Aorta (tissue), 5 donors: ENCODE results near the gene ORAI2. TPM values are rescaled to one million over a fixed set of nuclear protein-coding genes. Genes with fewer than 3 reads are reported as not detected.
"Not testable (repeated sequence)": the region's sequence is repeated elsewhere in the genome, so short reads cannot be mapped to it uniquely, and the experiment has no call there.

ENCODE experiments used
- ATAC-seq: fragments of 200-7000 bp; cut with Tn5 transposase; one replicate; pipeline ENCODE4 v1.9.1; 2022; ENCODE audit warnings: moderate library complexity; ENCODE audit not compliant: low FRiP score
- DNase-seq, 2 donors: peaks; one replicate each; pipeline ENCODE4 v3.0.0-alpha.2; 2020
- H3K27ac ChIP-seq, 2 donors: one replicate each; pipeline ENCODE4 v1.5.1; 2013; ENCODE audit warnings: low read length in 2 of 2, mild to moderate bottlenecking in 2 of 2, moderate library complexity in 2 of 2, control low read depth in 1 of 2, inconsistent platforms in 1 of 2, low read depth in 1 of 2
- H3K27me3 ChIP-seq, 2 donors: one replicate each; pipeline ENCODE4 v1.6.1; 2013; ENCODE audit warnings: control low read depth in 1 of 2, low read length in 1 of 2, mild to moderate bottlenecking in 1 of 2, moderate library complexity in 1 of 2; ENCODE audit not compliant: insufficient read depth in 2 of 2, control insufficient read depth in 1 of 2
- H3K36me3 ChIP-seq, 2 donors: one replicate each; pipeline ENCODE4 v1.6.1; 2013; ENCODE audit warnings: control low read depth in 1 of 2, low read length in 1 of 2, mild to moderate bottlenecking in 1 of 2; ENCODE audit not compliant: insufficient read depth in 2 of 2, control insufficient read depth in 1 of 2
- H3K4me1 ChIP-seq, 2 donors: one replicate each; pipeline ENCODE4 v1.6.1; 2013; ENCODE audit warnings: low read length in 2 of 2, control low read depth in 1 of 2, mild to moderate bottlenecking in 1 of 2, moderate library complexity in 1 of 2; ENCODE audit not compliant: insufficient read depth in 2 of 2, control insufficient read depth in 1 of 2
- H3K4me3 ChIP-seq, 2 donors: one replicate each; pipeline ENCODE4 v1.5.1; 2013; ENCODE audit warnings: low read length in 2 of 2, control low read depth in 1 of 2, mild to moderate bottlenecking in 1 of 2
- H3K9me3 ChIP-seq: one replicate; pipeline ENCODE4 v1.6.1; 2013; ENCODE audit warnings: mild to moderate bottlenecking, low read length; ENCODE audit not compliant: control insufficient read depth
- WGBS, 2 donors: extraction: QIAGEN DNeasy Blood & Tissue Kit; methylation state at CpG; one replicate each; pipeline ENCODE4 v1.1.7; 2013; 5-methylcytosine and 5-hydroxymethylcytosine counted together
- intact Hi-C, 2 donors: fragments of 100-400 bp; cut with DNase I; formaldehyde crosslinking; loops; one replicate each; pipeline versions ENCODE4 v1.14.2 to v1.15.0; 2022
- polyA plus RNA-seq, 2 donors: library from polyadenylated mRNA; stranded (reverse); fragments of 200-250 nt; gene quantifications; one replicate each; pipeline ENCODE4 v1.2.3, GENCODE V29; 2013
- total RNA-seq, 2 donors: library from RNA; stranded (reverse); fragmentation: NEBNext Ultra II Directional; extraction: Animal tissue kit (Norgen Biotek cat#: 25700); gene quantifications; one replicate each; pipeline ENCODE4 v1.2.1, GENCODE V29; 2021
- donor health status: healthy with polysubstance abuse.
- donor health status: Bipolar disorder and iron deficiency.
- donor health status: DM: no; HTN: no; CAD: no.
- donor health status: DM: no; HTN: no; CAD: no.
- donor health status: DM: yes; HTN: yes; CAD: no.

The ORAI2 gene
- total and polyA plus RNA-seq, 4 donors: 3.1 to 25.5 (median 12.6) TPM

- 96 to 97% methylated on average over 15 of the region's 15 CpGs for WGBS, 2 donors
- ATAC-seq (no peak), DNase-seq (no peak)
- Histone ChIP-seq H3K9me3 (no peaks in the 10 kb centered on the region), H3K4me1 (no peaks in the 10 kb centered on the region), H3K27me3 (no peaks in the 10 kb centered on the region), H3K36me3 (no peaks in the 10 kb centered on the region), H3K4me3 (no peak overlapping the region), H3K27ac (no peak overlapping the region)
- intact Hi-C loops: no loop called here
Observed at GRCh38 chr7:102449136-102449535, 15.8 kb downstream of the ORAI2 start.

DNA sequence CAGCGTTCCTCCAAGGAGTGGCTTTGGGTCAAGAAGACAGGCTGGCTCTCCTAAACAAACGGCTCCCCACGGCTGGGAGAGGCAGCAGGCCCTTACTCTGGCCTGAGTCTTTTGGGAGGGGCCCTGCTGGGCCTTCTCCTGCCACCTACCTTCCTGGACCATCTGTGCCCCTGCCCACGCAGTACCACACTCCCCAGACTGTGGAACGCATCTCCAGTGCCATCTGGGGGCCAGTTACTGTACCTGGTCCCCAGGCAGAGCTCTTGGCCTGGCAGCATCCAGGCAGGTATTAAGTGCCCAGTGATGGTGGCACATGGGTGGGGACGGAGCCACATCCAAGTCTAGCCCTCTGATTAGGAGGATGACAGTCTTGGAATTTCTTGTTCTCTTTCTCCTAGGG is 16.9 kb downstream of the ORAI2 start:
- ATAC-seq (no peak), DNase-seq (no peak)
- H3K4me1 ChIP-seq: no peaks in the 10 kb centered on the region
- no peak overlapping the region for H3K27ac ChIP-seq
- H3K27me3 ChIP-seq: no peaks in the 10 kb centered on the region
- no peaks in the 10 kb centered on the region for H3K9me3 ChIP-seq
- H3K4me3 ChIP-seq: no peak overlapping the region
- H3K36me3 ChIP-seq: no peaks in the 10 kb centered on the region
- intact Hi-C loops: no loop called here
- WGBS, 2 donors: 78 to 79% methylated on average over 6 of the region's 6 CpGs

DNA sequence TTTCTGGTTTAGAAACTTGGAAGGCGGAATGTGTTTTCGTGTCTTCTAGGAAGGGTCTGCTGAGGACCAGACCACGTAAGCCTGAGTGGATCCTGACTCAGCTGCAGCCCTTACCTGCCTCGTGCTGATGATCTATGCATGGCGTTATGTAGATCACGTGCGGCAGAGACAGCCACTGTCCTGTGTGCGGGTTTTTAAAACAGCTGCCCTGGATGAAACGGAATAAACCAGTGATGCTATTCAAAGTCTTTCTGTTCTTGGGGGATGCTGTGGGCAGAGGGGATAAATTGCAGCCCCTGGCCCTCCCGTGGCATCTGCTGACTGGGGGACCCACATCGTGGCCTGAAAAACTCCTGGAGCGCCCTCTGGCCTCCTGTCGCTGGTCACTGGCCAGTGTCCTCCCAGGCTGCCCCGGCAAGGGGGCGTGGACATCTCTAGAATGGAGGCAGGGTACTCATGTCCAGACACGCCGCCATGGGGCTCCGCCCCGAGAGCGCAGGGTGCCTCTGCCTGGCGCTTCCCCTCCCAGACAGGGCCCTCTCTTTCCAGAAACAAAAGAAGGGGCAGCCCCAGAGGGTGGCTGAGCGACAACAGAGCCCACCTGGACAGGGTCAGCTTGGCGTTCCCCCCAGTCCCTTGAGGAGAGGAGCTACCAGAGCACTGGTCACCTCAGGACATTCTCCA is 18.1 kb downstream of the ORAI2 start:
- ATAC-seq (no peak), DNase-seq (no peak)
- no peak overlapping the region for H3K27ac ChIP-seq
- H3K36me3 ChIP-seq: no peaks in the 10 kb centered on the region
- WGBS, 2 donors: 56 to 64% methylated on average over 23 of the region's 23 CpGs
- no peaks in the 10 kb centered on the region for H3K9me3 ChIP-seq
- intact Hi-C loops: no loop called here
- no peaks in the 10 kb centered on the region for H3K27me3 ChIP-seq
- no peak overlapping the region for H3K4me3 ChIP-seq
- H3K4me1 ChIP-seq: no peaks in the 10 kb centered on the region

GRCh38 chr7:102452451-102452850 is 19.1 kb downstream of the ORAI2 start:
- no peak overlapping the region for H3K27ac ChIP-seq
- WGBS, 2 donors: 88 to 96% methylated on average over 6 of the region's 6 CpGs
- peaks cover 0 to 5% of the 10 kb centered on the region in 2 donors for H3K36me3 ChIP-seq
- intact Hi-C loops: no loop called here
- H3K27me3 ChIP-seq: no peaks in the 10 kb centered on the region
- H3K4me1 ChIP-seq: no peaks in the 10 kb centered on the region
- H3K4me3 ChIP-seq: no peak overlapping the region
- DNase-seq (no peak), ATAC-seq (no peak)
- H3K9me3 ChIP-seq: no peaks in the 10 kb centered on the region

DNA sequence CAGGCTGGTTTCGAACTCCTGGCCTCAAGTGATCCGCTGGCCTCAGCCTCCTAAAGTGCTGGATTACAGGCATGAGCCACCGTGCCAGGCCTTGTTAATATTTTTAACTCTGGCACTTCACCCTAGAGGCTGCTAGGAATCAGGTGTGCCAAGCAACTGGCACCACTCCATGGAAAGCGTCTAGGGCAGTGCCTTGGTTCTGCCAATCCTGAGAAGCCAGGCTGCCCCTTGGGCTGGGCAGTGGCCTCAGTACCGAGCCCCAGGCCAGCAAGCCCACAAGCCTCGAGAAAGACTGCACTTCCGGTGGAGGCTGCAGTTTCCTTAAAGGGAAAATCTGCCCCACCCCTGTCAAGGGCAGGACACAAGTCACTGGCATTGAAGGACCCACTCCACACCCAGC is 19.9 kb downstream of the ORAI2 start:
- 18 to 21% methylated on average over 7 of the region's 7 CpGs for WGBS, 2 donors
- intact Hi-C loops: no loop called here
- H3K27me3 ChIP-seq: no peaks in the 10 kb centered on the region
- H3K4me1 ChIP-seq: no peaks in the 10 kb centered on the region
- H3K36me3 ChIP-seq: peaks cover 0 to 5% of the 10 kb centered on the region in 2 donors
- ATAC-seq: no peak
- no peak for DNase-seq
- H3K4me3 ChIP-seq: no peak overlapping the region
- no peak overlapping the region for H3K27ac ChIP-seq
- no peaks in the 10 kb centered on the region for H3K9me3 ChIP-seq

DNA sequence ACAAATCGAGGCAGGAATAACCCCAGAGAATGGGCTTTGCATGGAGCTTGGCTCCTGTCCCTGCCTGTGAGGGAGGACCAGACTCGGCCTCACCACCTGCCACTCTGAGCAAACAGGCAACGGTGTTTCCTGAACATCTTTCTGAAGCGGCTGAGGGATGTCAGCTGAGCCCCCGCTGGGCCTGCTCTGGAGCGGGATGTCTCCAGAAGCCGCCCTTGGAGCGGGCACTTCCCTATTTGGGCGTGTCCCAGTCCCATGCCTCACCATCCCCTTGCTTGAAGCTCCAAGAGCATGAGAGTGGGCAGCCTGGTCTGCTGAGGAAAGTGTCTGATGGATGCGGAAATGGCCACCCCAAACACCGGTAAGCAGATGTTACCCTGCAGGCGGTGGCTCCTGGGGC is 21.1 kb downstream of the ORAI2 start:
- ATAC-seq: no peak
- no peak overlapping the region for H3K4me3 ChIP-seq
- H3K36me3 ChIP-seq: peaks cover 0 to 5% of the 10 kb centered on the region in 2 donors
- 68 to 69% methylated on average over 12 of the region's 12 CpGs for WGBS, 2 donors
- no peak overlapping the region for H3K27ac ChIP-seq
- H3K9me3 ChIP-seq: no peaks in the 10 kb centered on the region
- no peaks in the 10 kb centered on the region for H3K27me3 ChIP-seq
- H3K4me1 ChIP-seq: no peaks in the 10 kb centered on the region
- DNase-seq: no peak
- intact Hi-C loops: no loop called here

GRCh38 chr7:102454932-102455331 is 21.6 kb downstream of the ORAI2 start:
- DNase-seq, H3K36me3 ChIP-seq, intact Hi-C loops, H3K27ac ChIP-seq, H3K27me3 ChIP-seq, H3K4me3 ChIP-seq, H3K9me3 ChIP-seq, H3K4me1 ChIP-seq, ATAC-seq: not testable (repeated sequence)
- 91 to 93% methylated on average over 10 of the region's 10 CpGs for WGBS, 2 donors

GRCh38 chr7:102455596-102455995 is 22.2 kb downstream of the ORAI2 start:
- DNase-seq: no peak
- WGBS, 2 donors: 85 to 88% methylated on average over 11 of the region's 11 CpGs

GRCh38 chr7:102456327-102456726 is 23.0 kb downstream of the ORAI2 start:
- Histone ChIP-seq H3K4me1 (no peaks in the 10 kb centered on the region), H3K36me3 (peaks cover 0 to 5% of the 10 kb centered on the region in 2 donors), H3K9me3 (no peaks in the 10 kb centered on the region)

More at GRCh38 chr7:102455596-102455995, 22.2 kb downstream of the ORAI2 start:
- Histone ChIP-seq H3K27me3 (no peaks in the 10 kb centered on the region), H3K36me3 (peaks cover 0 to 5% of the 10 kb centered on the region in 2 donors), H3K4me1 (no peaks in the 10 kb centered on the region), H3K4me3 (no peak overlapping the region), H3K9me3 (no peaks in the 10 kb centered on the region), H3K27ac (no peak overlapping the region)
- ATAC-seq: no peak
- intact Hi-C loops: no loop called here

More at GRCh38 chr7:102456327-102456726, 23.0 kb downstream of the ORAI2 start:
- ATAC-seq (no peak), DNase-seq (no peak)
- intact Hi-C loops: no loop called here
- WGBS, 2 donors: 83 to 84% methylated on average over 10 of the region's 10 CpGs
- Histone ChIP-seq H3K27me3 (no peaks in the 10 kb centered on the region), H3K27ac (no peak overlapping the region), H3K4me3 (no peak overlapping the region)
